Measurements from ENCODE around the gene SLC6A6.
"Not testable (repeated sequence)": the region's sequence is repeated elsewhere in the genome, so short reads cannot be mapped to it uniquely, and the experiment has no call there.

SLC6A6 gene

GRCh38 chr3:14398797-14399106 is 3.7 kb upstream of the SLC6A6 start:
- no peak for DNase-seq (ENCODE audit: low spot score)

- no peak for DNase-seq (ENCODE audit: low spot score)
Observed at GRCh38 chr3:14401692-14402303, 608 bp upstream of the SLC6A6 start.

DNA sequence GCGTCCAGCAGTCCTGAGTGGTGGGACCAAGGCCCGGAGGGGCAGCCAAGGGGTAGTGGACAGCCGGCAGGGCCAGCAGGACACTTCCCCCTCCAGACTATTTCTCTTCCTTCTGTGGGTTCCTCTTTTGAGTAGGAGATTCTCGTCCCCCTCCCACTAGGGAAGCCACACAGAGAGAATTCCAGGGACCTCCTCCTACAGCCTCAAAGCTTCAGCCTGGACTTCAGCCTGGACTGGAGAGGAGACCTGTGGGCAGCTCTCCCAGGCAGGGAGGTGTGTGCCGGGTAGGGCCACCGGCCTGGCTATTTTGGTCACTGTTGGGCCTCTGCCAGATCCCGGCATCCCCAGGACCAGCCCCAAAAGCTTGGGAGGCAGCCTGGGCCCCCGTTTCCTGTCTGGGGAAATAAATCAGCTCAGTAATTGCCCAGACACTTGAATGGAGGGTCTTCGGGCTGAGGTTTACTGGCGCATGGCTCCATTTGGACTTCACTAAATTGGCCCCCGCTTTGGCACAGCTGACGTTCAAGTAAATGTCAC is 1.3 kb downstream of the SLC6A6 start:
- peak; percentile 64 for DNase-seq (ENCODE audit: low spot score)

- DNase-seq (ENCODE audit: low spot score): no peak
Observed at GRCh38 chr3:14404186-14404585, 1.8 kb downstream of the SLC6A6 start.

- DNase-seq (ENCODE audit: low spot score): no peak
Observed at GRCh38 chr3:14404631-14405359, 2.4 kb downstream of the SLC6A6 start.

- no peak for DNase-seq (ENCODE audit: low spot score)
Observed at GRCh38 chr3:14405360-14406238, 3.2 kb downstream of the SLC6A6 start.

DNA sequence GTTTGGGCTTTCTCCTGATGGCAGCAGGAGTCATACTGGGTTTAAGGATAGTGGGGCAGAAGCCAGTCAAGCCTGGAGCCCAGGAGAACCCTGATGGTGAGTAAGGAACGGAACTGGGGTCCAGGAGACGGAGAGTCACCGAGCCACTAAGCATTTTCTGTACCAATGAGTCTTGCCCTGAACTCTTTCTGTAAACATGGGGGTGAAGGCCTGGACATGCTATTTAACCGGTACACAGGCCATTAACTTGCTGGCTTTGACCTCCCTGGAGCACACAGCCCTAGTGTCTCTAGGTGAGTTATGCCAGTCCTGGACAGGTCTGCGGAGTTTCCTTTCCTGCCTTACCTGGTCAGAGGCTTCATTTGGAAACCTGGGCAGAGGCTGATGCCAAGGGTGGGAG is 3.9 kb downstream of the SLC6A6 start:
- no peak for DNase-seq (ENCODE audit: low spot score)

DNA sequence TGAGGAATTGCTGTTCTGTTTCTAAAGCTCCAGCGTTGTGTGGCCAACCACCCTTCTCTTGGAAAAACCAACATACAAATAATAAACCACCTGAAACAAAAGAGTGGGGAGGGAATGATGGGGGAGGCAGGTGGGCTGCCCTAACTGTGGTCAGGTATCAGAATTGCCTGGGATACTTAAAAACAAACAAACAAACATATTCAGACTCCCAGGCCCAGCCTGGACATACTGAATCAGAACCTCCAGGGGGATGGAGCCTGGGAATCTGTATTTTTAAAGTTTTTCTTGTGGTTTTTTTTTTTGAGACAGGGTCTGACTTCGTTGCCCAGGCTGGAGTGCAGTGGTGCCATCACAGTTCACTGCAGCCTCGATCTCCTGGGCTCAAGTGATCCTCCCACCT is 4.4 kb downstream of the SLC6A6 start:
- no peak for DNase-seq (ENCODE audit: low spot score)

DNA sequence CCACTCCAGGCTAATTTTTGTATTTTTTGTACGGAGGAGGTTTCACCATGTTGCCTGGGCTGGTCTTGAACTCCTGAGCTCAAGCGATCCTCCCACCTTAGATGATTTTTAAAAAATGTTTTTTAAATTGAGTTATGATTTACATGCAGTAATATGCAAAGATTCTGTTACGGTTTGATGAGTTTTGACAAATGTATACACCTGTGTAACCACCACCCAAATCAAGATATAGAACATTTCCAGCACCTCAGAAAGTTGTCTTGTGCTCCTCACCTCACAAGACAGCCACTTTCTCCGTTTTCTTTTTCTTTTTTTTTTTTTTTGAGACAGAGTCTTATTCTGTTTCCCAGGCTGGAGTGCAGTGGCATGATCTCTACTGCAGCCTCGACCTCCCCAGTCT is 4.8 kb downstream of the SLC6A6 start:
- DNase-seq (ENCODE audit: low spot score): no peak

DNA sequence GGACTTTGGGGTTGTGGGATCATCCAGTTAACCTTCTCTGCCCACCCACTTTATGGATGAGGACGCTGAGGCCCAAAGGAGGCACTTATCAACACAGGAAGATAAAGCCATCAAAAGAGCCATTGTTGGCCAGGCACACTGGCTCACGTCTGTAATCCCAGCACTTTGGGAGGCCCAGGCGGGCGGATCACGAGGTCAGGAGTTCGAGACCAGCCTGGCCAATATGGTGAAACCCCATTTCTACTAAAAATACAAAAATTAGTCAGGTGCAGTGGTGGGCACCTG is 7.3 kb downstream of the SLC6A6 start:
- DNase-seq (ENCODE audit: low spot score): not testable (repeated sequence)

- DNase-seq (ENCODE audit: low spot score): no peak
Observed at GRCh38 chr3:14410106-14410502, 7.7 kb downstream of the SLC6A6 start.

GRCh38 chr3:14410503-14411165 is 8.2 kb downstream of the SLC6A6 start:
- DNase-seq (ENCODE audit: low spot score): no peak

DNA sequence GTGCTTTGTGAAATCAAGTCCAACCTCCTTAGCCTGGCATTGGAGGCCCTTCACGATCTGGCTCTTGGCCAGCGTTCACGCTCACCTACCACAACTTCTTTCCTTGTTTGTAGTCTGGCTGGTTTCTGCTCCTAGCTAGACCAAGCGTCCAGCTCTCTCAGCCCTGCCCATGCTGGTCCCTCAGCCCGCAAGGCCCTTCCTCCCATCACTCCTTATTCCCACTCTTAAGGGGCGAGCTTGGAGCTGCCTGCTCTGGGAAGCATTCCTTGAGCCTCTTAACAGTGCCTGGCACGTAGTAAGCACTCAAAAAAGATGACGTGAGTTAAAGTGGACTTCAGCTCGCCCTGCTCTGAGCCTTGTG is 8.7 kb downstream of the SLC6A6 start:
- DNase-seq (ENCODE audit: low spot score): no peak

- DNase-seq (ENCODE audit: low spot score): no peak
Observed at GRCh38 chr3:14411988-14412387, 9.6 kb downstream of the SLC6A6 start.

GRCh38 chr3:14412831-14413380 is 10.5 kb downstream of the SLC6A6 start:
- no peak for DNase-seq (ENCODE audit: low spot score)

- no peak for DNase-seq (ENCODE audit: low spot score)
Observed at GRCh38 chr3:14413381-14414071, 11.1 kb downstream of the SLC6A6 start.

DNA sequence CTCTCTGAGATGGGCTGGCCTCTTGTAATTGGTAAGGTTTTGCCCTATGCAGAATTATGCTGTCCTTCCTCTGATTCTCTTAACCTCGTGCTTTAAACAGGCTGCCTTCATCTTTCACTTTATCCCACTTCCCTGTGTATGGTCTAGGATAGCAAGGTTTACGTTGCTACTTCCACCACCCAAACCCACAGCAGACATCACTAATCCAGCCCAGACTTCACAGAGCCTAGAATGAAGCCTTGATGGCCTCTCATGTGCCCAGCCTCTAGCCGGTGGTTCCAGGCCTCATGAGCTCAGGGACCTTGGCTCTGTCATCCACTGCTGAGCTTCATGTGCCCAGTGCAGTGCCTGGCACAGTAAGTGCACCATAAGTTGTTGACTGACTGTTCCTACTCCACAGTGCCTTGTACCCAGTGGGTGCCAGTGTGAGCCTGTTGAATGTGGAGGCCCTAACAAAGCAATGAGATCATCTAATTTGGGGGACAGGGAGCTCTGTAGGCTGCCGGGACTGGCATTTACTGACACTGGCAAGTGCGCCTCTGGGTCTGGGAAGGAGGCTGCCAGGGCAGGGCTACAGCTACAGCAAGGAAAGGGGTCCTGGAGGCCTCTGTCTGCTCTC is 12.5 kb downstream of the SLC6A6 start:
- no peak for DNase-seq (ENCODE audit: low spot score)

GRCh38 chr3:14415501-14415900 is 13.1 kb downstream of the SLC6A6 start:
- DNase-seq (ENCODE audit: low spot score): no peak

DNA sequence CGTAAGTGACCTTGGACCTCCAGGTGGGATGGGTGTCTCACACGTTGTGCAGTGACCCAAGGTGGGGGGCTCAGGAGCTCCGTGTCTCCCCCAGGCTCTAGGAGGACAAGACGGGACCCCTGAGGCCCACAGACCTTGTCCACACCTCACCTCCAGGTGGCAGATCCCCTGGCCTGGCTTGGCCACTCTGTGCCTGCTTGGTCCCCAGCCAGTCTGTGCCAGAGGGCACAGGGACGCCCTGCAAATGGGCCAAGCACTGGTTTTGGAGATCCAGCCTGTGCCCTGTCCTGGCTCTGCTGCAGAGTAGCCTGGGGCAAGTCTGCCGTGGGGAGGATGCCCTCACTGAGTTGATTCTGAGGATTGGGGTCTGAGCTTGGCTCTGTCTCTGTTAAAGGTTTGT is 14.0 kb downstream of the SLC6A6 start:
- no peak for DNase-seq (ENCODE audit: low spot score)

DNA sequence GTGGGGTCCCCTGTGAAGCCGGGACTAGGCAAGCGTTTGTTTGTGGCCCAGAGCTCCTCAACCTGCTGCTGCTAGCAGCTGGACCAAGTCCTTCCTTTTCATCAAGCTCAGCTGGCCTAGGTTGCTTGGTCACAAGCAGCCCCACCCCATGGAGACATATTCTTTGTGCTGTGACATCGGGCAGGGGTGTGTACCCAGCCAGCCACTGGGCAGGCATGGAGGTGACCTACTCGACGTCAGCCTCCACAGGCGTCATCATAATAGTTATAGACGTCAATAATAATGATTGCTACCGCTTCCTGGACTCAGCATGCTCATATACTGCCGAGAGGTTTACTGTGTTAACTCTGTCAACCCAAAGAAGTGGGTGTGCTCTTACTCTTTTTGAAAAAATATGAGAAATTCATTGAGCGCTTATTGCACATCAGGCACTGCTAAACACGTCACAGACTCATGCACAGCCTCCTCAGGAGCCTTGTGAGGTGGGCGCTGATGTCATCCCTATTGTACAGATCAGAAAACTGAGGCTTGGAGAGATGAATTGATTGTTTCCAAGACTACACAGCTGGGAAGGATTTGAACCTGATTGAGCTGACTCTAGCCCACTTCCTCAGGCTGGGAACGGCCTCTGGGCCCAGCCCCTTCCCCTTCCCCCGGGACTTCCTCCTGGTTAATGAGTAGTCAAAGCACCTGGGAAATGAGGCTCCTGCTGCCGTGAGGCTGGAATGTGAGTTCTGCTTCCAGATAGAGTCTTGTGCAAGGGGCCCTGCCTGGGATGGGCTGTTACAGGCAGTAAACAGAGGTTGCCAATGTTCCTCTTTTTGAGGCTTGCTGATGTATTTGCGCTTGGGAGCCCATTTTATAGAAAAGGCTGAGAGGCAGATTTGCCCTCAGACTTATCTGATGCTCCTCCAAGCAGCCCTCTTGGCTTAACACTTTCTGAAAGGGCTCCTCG is 16.2 kb downstream of the SLC6A6 start:
- DNase-seq (ENCODE audit: low spot score): peak; percentile 98

Data from HuH-7.5 (cell line).